Activated naive CD8-positive, alpha-beta T cell (primary cell): ENCODE data around the gene ZNF354C.

Experiments
- H3K27ac Mint-ChIP-seq: one replicate; pipeline ENCODE4 v1.8.0; 2021; ENCODE audit warnings: mixed read lengths
- H3K27me3 Mint-ChIP-seq: one replicate; pipeline ENCODE4 v1.8.0; 2021; ENCODE audit warnings: mixed read lengths
- H3K36me3 Mint-ChIP-seq: one replicate; pipeline ENCODE4 v1.8.0; 2021; ENCODE audit warnings: mixed read lengths
- H3K4me1 Mint-ChIP-seq: one replicate; pipeline ENCODE4 v1.8.0; 2021; ENCODE audit warnings: low read depth, mixed read lengths
- H3K4me3 Mint-ChIP-seq: one replicate; pipeline ENCODE4 v1.8.0; 2021; ENCODE audit warnings: mild to moderate bottlenecking, mixed read lengths
- H3K9me3 Mint-ChIP-seq: one replicate; pipeline ENCODE4 v1.8.0; 2021; ENCODE audit warnings: low read depth, mixed read lengths

Gene ZNF354C

DNA sequence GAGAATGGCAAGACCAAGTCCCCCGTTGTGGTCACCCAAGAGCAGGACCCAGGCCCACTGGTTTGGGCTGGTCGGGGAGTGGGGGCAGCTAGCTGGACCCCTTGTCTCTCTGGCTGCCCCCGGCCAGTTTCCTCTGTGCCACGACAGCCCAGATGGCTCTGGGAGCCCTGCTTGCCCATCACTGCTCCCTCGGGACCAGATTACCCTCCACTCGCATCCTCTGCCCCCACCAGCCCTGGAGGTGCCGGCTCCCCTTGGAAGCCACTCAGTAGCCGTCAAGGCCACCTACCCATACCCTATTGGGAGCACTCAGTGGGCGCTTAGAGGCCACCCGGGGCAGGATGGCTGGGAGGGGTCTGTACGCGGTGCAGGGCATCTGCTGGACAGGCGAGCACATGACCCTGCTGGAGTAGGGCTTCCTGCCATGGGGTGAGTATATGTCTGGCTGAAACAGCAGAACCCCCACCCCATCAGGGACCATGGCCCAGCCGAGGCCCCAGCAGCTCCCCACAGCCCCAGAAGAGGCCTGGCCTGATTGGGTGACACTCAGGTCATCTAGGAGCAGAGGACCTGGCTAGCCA lies 70.0 kb downstream of the ZNF354C start:
- H3K36me3 Mint-ChIP-seq = no peaks in the 10 kb centered on the region
- H3K9me3 Mint-ChIP-seq = no peaks in the 10 kb centered on the region
- H3K27ac Mint-ChIP-seq = no peak overlapping the region
- no peaks in the 10 kb centered on the region for H3K4me1 Mint-ChIP-seq
- H3K4me3 Mint-ChIP-seq = no peak overlapping the region
- no peaks in the 10 kb centered on the region for H3K27me3 Mint-ChIP-seq

DNA sequence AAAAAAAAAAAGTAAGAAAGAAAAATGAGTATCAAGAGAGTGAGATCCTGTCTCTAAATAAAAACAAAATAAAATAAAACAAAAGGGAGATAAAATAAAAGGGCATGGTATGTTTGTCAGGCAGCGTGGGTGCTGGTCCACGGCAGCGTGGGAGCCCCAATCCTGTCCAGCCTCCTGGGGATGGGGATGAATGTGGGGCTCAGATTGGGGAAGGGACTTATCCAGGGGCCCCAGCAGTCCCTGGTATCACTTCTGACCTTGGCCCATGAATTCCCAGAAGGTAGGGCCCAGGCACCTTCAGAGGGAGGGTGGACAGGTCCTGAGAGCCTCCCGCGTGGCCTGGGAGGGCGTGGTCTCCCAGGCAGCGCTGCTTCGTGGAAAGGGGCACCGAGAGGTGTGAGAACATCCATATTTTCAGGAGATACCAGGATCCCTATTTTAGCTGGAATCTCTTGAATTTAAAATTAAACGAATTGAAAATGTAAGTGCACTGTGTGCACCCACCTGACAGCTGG lies 71.2 kb downstream of the ZNF354C start:
- no peaks in the 10 kb centered on the region for H3K4me1 Mint-ChIP-seq
- no peaks in the 10 kb centered on the region for H3K27me3 Mint-ChIP-seq
- H3K4me3 Mint-ChIP-seq = no peak overlapping the region
- H3K27ac Mint-ChIP-seq = no peak overlapping the region
- no peaks in the 10 kb centered on the region for H3K9me3 Mint-ChIP-seq
- H3K36me3 Mint-ChIP-seq = no peaks in the 10 kb centered on the region

DNA sequence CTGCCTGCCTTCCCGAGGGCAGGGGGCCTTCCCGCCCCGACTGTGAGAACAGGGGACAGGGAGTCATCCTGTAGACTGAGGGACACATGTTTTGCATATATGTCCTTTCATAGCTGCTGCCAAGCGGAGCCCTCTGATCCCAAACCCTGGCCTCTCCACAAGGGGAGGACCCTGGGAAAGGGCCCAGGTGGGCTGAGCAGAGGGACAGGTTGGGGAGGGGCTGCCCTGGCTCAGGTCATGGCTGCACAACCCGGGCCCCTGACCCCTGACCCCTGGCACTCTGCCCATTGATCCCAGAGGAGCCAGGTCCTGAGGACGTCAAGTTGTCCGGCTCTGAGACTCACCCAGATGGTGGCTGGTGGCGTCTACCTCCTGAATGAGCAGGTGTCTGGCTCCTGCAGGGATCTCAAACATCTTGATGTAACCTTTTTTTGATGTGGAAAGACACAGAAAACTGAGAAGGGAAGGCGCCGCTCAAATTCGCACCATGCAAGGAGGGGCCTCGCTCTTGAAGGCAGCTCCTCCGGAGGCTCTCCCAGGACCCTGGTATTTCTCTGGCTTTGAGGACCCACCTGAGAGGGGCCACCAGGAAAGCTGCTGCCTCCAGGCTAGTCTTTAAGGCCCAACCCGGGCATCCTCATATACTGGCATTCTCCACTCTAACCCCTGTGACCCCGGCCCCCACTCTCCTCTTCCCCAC lies 71.9 kb downstream of the ZNF354C start:
- Mint-ChIP-seq H3K27ac (no peak overlapping the region), H3K4me3 (no peak overlapping the region), H3K9me3 (no peaks in the 10 kb centered on the region), H3K27me3 (no peaks in the 10 kb centered on the region), H3K4me1 (no peaks in the 10 kb centered on the region), H3K36me3 (no peaks in the 10 kb centered on the region)

DNA sequence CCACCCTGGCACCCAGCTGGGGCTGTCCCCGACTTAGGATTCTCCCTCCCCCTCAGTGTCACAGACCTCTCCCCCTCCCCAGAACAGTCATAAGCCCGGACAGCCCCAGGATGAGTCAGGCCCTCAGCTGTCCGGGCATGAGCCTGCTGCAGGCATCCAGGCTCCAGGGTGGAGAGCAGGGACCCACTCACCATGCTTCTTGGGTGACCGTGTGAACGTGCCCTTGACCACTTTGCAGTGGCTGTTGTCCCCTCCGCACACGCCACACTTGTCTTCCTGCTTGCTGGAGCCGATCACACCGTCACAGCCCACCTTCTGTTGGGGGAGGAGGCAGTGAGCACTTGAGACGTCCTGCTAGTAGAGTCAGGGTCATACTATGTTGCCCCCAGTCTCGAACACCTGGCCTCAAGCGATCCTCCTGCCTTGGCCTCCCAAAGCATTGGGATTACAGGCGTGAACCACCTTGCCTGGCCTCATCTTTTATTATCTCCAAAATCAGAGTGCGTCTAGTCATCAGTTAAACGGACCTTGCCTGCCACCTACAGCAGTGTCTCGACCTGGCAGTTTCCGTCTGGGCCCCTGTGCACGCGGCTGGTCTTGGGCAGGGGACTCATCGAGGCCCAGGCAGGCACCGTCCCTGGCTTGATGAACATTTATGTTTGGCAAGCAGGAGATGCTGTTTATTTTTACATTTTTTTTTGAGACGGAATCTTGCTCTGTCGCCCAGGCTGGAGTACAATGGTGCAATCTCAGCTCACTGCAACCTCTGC lies 72.6 kb downstream of the ZNF354C start:
- no peaks in the 10 kb centered on the region for H3K36me3 Mint-ChIP-seq
- H3K4me3 Mint-ChIP-seq = no peak overlapping the region
- no peak overlapping the region for H3K27ac Mint-ChIP-seq
- H3K27me3 Mint-ChIP-seq = no peaks in the 10 kb centered on the region
- no peaks in the 10 kb centered on the region for H3K9me3 Mint-ChIP-seq
- no peaks in the 10 kb centered on the region for H3K4me1 Mint-ChIP-seq
